ENCODE measurements around the gene CC2D2B. TPM values are rescaled to one million over a fixed set of nuclear protein-coding genes. Genes with fewer than 3 reads are reported as not detected.

CC2D2B gene
- total and polyA plus RNA-seq, 2 of the 13 experiments (the other 11 are each of a cell fraction or from before 2014, with no cell fraction given) = 0.20 TPM; not detected in 1

- TF ChIP-seq RORA (CRISPR knock-in tag; IDR thresholded peaks at IDR 0.05) (no peak), ZNF782 (CRISPR knock-in tag; IDR thresholded peaks at IDR 0.05; ENCODE audit: borderline replicate concordance) (0 out of 2 replicates have a peak, but pooled peaks have one; percentile 65), ZNF678 (CRISPR knock-in tag; IDR thresholded peaks at IDR 0.05) (peak; percentile 69; the same call in 1 of the 2 replicates), ATM (IDR thresholded peaks at IDR 0.05; ENCODE audit: borderline replicate concordance) (no peak), KLF6 (CRISPR knock-in tag; IDR thresholded peaks at IDR 0.05) (peak; percentile 50; the same call in 1 of the 2 replicates), ZNF292 (CRISPR knock-in tag; IDR thresholded peaks at IDR 0.05; ENCODE audit: borderline replicate concordance, low read depth) (no peak), PRDM10 (CRISPR knock-in tag; IDR thresholded peaks at IDR 0.05; ENCODE audit: low read depth) (no peak), MED8 (CRISPR knock-in tag; IDR thresholded peaks at IDR 0.05; ENCODE audit: insufficient replicate concordance) (no peak), HOXD1 (CRISPR knock-in tag; IDR thresholded peaks at IDR 0.05) (no peak), ZNF546 (CRISPR knock-in tag; conservative IDR thresholded peaks at IDR 0.05) (peak; percentile 82; the same call in 1 of the 2 replicates), PITX1 (CRISPR knock-in tag; IDR thresholded peaks at IDR 0.05) (no peak; the same call in 1 of the 2 replicates), ETV6 (CRISPR knock-in tag; conservative IDR thresholded peaks at IDR 0.05) (no peak), E2F5 (CRISPR knock-in tag; conservative IDR thresholded peaks at IDR 0.05) (0 out of 2 replicates have a peak, but pooled peaks have one; percentile 12), UBTF (CRISPR knock-in tag; IDR thresholded peaks at IDR 0.05) (peak; percentile 94), SAP130 (CRISPR knock-in tag; IDR thresholded peaks at IDR 0.05; ENCODE audit: low read depth) (peak; percentile 65)
- TF ChIP-seq, protein P1, sequence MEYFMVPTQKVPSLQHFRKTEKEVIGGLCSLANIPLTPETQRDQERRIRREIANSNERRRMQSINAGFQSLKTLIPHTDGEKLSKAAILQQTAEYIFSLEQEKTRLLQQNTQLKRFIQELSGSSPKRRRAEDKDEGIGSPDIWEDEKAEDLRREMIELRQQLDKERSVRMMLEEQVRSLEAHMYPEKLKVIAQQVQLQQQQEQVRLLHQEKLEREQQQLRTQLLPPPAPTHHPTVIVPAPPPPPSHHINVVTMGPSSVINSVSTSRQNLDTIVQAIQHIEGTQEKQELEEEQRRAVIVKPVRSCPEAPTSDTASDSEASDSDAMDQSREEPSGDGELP (IDR thresholded peaks at IDR 0.05; ENCODE audit: borderline replicate concordance, low read depth) = no peak
- TF ChIP-seq, protein P2, sequence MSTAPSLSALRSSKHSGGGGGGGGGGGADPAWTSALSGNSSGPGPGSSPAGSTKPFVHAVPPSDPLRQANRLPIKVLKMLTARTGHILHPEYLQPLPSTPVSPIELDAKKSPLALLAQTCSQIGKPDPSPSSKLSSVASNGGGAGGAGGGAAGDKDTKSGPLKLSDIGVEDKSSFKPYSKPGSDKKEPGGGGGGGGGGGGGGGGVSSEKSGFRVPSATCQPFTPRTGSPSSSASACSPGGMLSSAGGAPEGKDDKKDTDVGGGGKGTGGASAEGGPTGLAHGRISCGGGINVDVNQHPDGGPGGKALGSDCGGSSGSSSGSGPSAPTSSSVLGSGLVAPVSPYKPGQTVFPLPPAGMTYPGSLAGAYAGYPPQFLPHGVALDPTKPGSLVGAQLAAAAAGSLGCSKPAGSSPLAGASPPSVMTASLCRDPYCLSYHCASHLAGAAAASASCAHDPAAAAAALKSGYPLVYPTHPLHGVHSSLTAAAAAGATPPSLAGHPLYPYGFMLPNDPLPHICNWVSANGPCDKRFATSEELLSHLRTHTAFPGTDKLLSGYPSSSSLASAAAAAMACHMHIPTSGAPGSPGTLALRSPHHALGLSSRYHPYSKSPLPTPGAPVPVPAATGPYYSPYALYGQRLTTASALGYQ (CRISPR knock-in tag; IDR thresholded peaks at IDR 0.05) = no peak
- TF ChIP-seq, protein P3, sequence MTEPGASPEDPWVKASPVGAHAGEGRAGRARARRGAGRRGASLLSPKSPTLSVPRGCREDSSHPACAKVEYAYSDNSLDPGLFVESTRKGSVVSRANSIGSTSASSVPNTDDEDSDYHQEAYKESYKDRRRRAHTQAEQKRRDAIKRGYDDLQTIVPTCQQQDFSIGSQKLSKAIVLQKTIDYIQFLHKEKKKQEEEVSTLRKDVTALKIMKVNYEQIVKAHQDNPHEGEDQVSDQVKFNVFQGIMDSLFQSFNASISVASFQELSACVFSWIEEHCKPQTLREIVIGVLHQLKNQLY (CRISPR knock-in tag; IDR thresholded peaks at IDR 0.05) = no peak
Observed at GRCh38 chr10:95907456-95908253, at the start of gene CC2D2B (continued).
